ENCODE measurements around the gene RUNX2. TPM values are rescaled to one million over a fixed set of nuclear protein-coding genes. Genes with fewer than 3 reads are reported as not detected.

RUNX2 gene
- polyA plus RNA-seq, 1 of the 3 experiments (the other 2 are of a cell fraction): 4.4 TPM

- Histone ChIP-seq H3K9ac (no peak overlapping the region), H3K79me2 (ENCODE audit: insufficient read depth) (no peaks in the 10 kb centered on the region), H3K36me3 (replicated peaks in 1 of 2; ENCODE audit: control insufficient read depth in 1 of 2, insufficient read depth in 2 of 2, low read length in 1 of 2) (peaks cover 2 to 7% of the 10 kb centered on the region in 2 experiments), H3K27ac (ENCODE audit: low read depth in 2 of 2, low read length in 1 of 2) (no peak overlapping the region), H3K4me1 (ENCODE audit: control insufficient read depth in 1 of 2, insufficient read depth in 2 of 2, low read depth in 1 of 2, low read length in 1 of 2) (peaks cover 0 to 23% of the 10 kb centered on the region in 2 experiments; a peak in 3 of 4 replicates), H3K27me3 (ENCODE audit: insufficient read depth) (no peaks in the 10 kb centered on the region), H2AFZ (ENCODE audit: low read depth) (no peak overlapping the region; the same call in 1 of the 2 replicates), H3K9me3 (no peaks in the 10 kb centered on the region), H4K20me1 (ENCODE audit: insufficient read depth) (no peaks in the 10 kb centered on the region), H3F3A (replicated peaks; ENCODE audit: insufficient read depth) (peaks cover 20% of the 10 kb centered on the region), H3K4me2 (no peak overlapping the region), H3K4me3 (ENCODE audit: low read depth in 2 of 2, low read length in 1 of 2) (no peak overlapping the region), H3K9me2 (no peaks in the 10 kb centered on the region)
- ChIA-PET POLR2A (no interaction called here), CTCF (no interaction called here)
- TF ChIP-seq GATA2 (CRISPR knock-in tag; IDR thresholded peaks at IDR 0.05) (no peak), PBX3 (IDR thresholded peaks at IDR 0.05) (no peak), USF1 (IDR thresholded peaks at IDR 0.05; ENCODE audit: borderline replicate concordance, low read depth) (no peak), YY1 (IDR thresholded peaks at IDR 0.05; ENCODE audit: low read depth) (no peak), ZBTB33 (IDR thresholded peaks at IDR 0.05; ENCODE audit: borderline replicate concordance, low read depth) (no peak), GABPA (IDR thresholded peaks at IDR 0.05; ENCODE audit: low read depth) (no peak), MXI1 (IDR thresholded peaks at IDR 0.05; ENCODE audit: low read depth, low read length) (no peak), SIN3A (IDR thresholded peaks at IDR 0.05; ENCODE audit: borderline replicate concordance, low read depth, low read length) (no peak)
- TF ChIP-seq, protein P1, sequence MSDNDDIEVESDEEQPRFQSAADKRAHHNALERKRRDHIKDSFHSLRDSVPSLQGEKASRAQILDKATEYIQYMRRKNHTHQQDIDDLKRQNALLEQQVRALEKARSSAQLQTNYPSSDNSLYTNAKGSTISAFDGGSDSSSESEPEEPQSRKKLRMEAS (IDR thresholded peaks at IDR 0.05; ENCODE audit: low read depth): no peak
- TF ChIP-seq, protein P2, sequence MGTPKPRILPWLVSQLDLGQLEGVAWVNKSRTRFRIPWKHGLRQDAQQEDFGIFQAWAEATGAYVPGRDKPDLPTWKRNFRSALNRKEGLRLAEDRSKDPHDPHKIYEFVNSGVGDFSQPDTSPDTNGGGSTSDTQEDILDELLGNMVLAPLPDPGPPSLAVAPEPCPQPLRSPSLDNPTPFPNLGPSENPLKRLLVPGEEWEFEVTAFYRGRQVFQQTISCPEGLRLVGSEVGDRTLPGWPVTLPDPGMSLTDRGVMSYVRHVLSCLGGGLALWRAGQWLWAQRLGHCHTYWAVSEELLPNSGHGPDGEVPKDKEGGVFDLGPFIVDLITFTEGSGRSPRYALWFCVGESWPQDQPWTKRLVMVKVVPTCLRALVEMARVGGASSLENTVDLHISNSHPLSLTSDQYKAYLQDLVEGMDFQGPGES (IDR thresholded peaks at IDR 0.05; ENCODE audit: low read depth, low read length): no peak
- no peak for DNase-seq
- WGBS (ENCODE audit: low lambda C conversion rate): 70% methylated on average over 2 of the region's 2 CpGs
Observed at GRCh38 chr6:45447716-45448115, 119.6 kb downstream of the RUNX2 start.
